Effector memory CD4-positive, alpha-beta T cell (primary cell): ENCODE results near the gene TMEM121B.

Experiments
- DNase-seq, 3 donors: peaks; one replicate each; pipeline ENCODE4 v3.0.0-alpha.2; 2020
- H3K27ac ChIP-seq: 2 replicates; pipeline ENCODE4 v1.7.0; 2013; ENCODE audit warnings: mild to moderate bottlenecking, low read length, moderate library complexity; ENCODE audit not compliant: insufficient read depth, poor library complexity, severe bottlenecking
- H3K27me3 ChIP-seq: replicated peaks from 2 replicates; pipeline ENCODE4 v1.7.0; 2013; ENCODE audit warnings: mild to moderate bottlenecking, low read length; ENCODE audit not compliant: insufficient read depth, control insufficient read depth, poor library complexity, severe bottlenecking
- H3K36me3 ChIP-seq: 2 replicates; pipeline ENCODE4 v1.7.0; 2013; ENCODE audit warnings: mild to moderate bottlenecking, low read length, moderate library complexity; ENCODE audit not compliant: control insufficient read depth, insufficient read depth
- H3K4me1 ChIP-seq: 2 replicates; pipeline ENCODE4 v1.7.0; 2013; ENCODE audit warnings: low read length, mild to moderate bottlenecking; ENCODE audit not compliant: control insufficient read depth, insufficient read depth, poor library complexity, severe bottlenecking
- H3K4me3 ChIP-seq: 2 replicates; pipeline ENCODE4 v1.7.0; 2013; ENCODE audit warnings: low read length, low read depth, mild to moderate bottlenecking; ENCODE audit not compliant: insufficient read depth, poor library complexity, severe bottlenecking
- H3K9me3 ChIP-seq: 2 replicates; pipeline ENCODE4 v1.7.0; 2013; ENCODE audit warnings: mild to moderate bottlenecking, low read length, moderate library complexity; ENCODE audit not compliant: control insufficient read depth

Gene TMEM121B

GRCh38 chr22:17140022-17140421, 18.9 kb upstream of the TMEM121B start:
- Histone ChIP-seq H3K27me3 (no peaks in the 10 kb centered on the region), H3K9me3 (no peaks in the 10 kb centered on the region), H3K27ac (no peak overlapping the region), H3K4me3 (no peak overlapping the region), H3K36me3 (peaks cover 27% of the 10 kb centered on the region), H3K4me1 (no peaks in the 10 kb centered on the region)
- no peak for DNase-seq

- no peak for DNase-seq
- Histone ChIP-seq H3K4me3 (no peak overlapping the region), H3K9me3 (no peaks in the 10 kb centered on the region), H3K27me3 (no peaks in the 10 kb centered on the region), H3K4me1 (no peaks in the 10 kb centered on the region), H3K36me3 (peaks cover 22% of the 10 kb centered on the region), H3K27ac (no peak overlapping the region)
Measured at GRCh38 chr22:17138513-17138912, 17.4 kb upstream of the TMEM121B start.

GRCh38 chr22:17137861-17138425, 16.8 kb upstream of the TMEM121B start:
- peaks cover 22% of the 10 kb centered on the region for H3K36me3 ChIP-seq
- H3K27ac ChIP-seq = no peak overlapping the region
- no peaks in the 10 kb centered on the region for H3K4me1 ChIP-seq
- no peaks in the 10 kb centered on the region for H3K9me3 ChIP-seq
- H3K4me3 ChIP-seq = no peak overlapping the region
- no peak for DNase-seq
- no peaks in the 10 kb centered on the region for H3K27me3 ChIP-seq

- Histone ChIP-seq H3K36me3 (peaks cover 22% of the 10 kb centered on the region), H3K27me3 (no peaks in the 10 kb centered on the region), H3K4me3 (no peak overlapping the region), H3K9me3 (no peaks in the 10 kb centered on the region), H3K27ac (no peak overlapping the region), H3K4me1 (no peaks in the 10 kb centered on the region)
- no peak for DNase-seq
Measured at GRCh38 chr22:17137170-17137569, 16.0 kb upstream of the TMEM121B start.

- DNase-seq = no peak
Measured at GRCh38 chr22:17135153-17135760, 14.1 kb upstream of the TMEM121B start.

GRCh38 chr22:17133137-17133536, 12.0 kb upstream of the TMEM121B start:
- Histone ChIP-seq H3K4me1 (no peaks in the 10 kb centered on the region), H3K27me3 (no peaks in the 10 kb centered on the region), H3K27ac (no peak overlapping the region), H3K36me3 (peaks cover 6% of the 10 kb centered on the region), H3K4me3 (no peak overlapping the region), H3K9me3 (no peaks in the 10 kb centered on the region)
- no peak for DNase-seq

More at GRCh38 chr22:17135153-17135760, 14.1 kb upstream of the TMEM121B start:
- no peak overlapping the region for H3K27ac ChIP-seq
- no peaks in the 10 kb centered on the region for H3K4me1 ChIP-seq
- H3K9me3 ChIP-seq = no peaks in the 10 kb centered on the region
- H3K36me3 ChIP-seq = peaks cover 12% of the 10 kb centered on the region
- H3K4me3 ChIP-seq = no peak overlapping the region
- no peaks in the 10 kb centered on the region for H3K27me3 ChIP-seq

- no peaks in the 10 kb centered on the region for H3K27me3 ChIP-seq
- H3K27ac ChIP-seq = no peak overlapping the region
- DNase-seq = no peak
- H3K36me3 ChIP-seq = no peaks in the 10 kb centered on the region
- H3K9me3 ChIP-seq = no peaks in the 10 kb centered on the region
- no peak overlapping the region for H3K4me3 ChIP-seq
- H3K4me1 ChIP-seq = no peaks in the 10 kb centered on the region
Measured at GRCh38 chr22:17132112-17132511, 11.0 kb upstream of the TMEM121B start.

GRCh38 chr22:17131686-17132085, 10.5 kb upstream of the TMEM121B start:
- Histone ChIP-seq H3K36me3 (no peaks in the 10 kb centered on the region), H3K4me1 (no peaks in the 10 kb centered on the region), H3K4me3 (no peak overlapping the region), H3K9me3 (no peaks in the 10 kb centered on the region), H3K27ac (no peak overlapping the region), H3K27me3 (no peaks in the 10 kb centered on the region)
- DNase-seq = no peak

GRCh38 chr22:17130199-17130598, 9.0 kb upstream of the TMEM121B start:
- no peak for DNase-seq
- no peaks in the 10 kb centered on the region for H3K4me1 ChIP-seq

GRCh38 chr22:17120711-17121232, 388 bp downstream of the TMEM121B start:
- DNase-seq = no peak
- H3K27ac ChIP-seq = no peak overlapping the region
- H3K4me1 ChIP-seq = peaks cover 51% of the 10 kb centered on the region
- H3K4me3 ChIP-seq = peak overlapping the region; percentile 51
- H3K36me3 ChIP-seq = no peaks in the 10 kb centered on the region
- H3K27me3 ChIP-seq = peaks cover 10% of the 10 kb centered on the region
- H3K9me3 ChIP-seq = no peaks in the 10 kb centered on the region

More at GRCh38 chr22:17130199-17130598, 9.0 kb upstream of the TMEM121B start:
- Histone ChIP-seq H3K36me3 (no peaks in the 10 kb centered on the region), H3K27ac (no peak overlapping the region), H3K27me3 (no peaks in the 10 kb centered on the region), H3K9me3 (no peaks in the 10 kb centered on the region), H3K4me3 (no peak overlapping the region)
